HepG2 (cell line): ENCODE results near the gene RASA1. TPM values are rescaled to one million over a fixed set of nuclear protein-coding genes. Genes with fewer than 3 reads are reported as not detected.

Experiments
- ATAC-seq: fragments of 200-7000 bp; cut with Tn5 transposase; 3 replicates; pipeline ENCODE4 v1.9.1; 2020; ENCODE audit warnings: mild to moderate bottlenecking, moderate library complexity
- BruUV-seq: library from RNA; stranded (reverse); fragments of 400-500 nt; replicated peaks from 2 replicates; lab custom pipeline; 2021; lab: Mats Ljungman, UMichigan
- CTCF ChIA-PET: fragments of 300-600 bp; formaldehyde crosslinking; extraction: SDS; loops from one replicate; lab custom pipeline; 2021; ENCODE audit warnings: low total read pairs, inconsistent platforms, low intra/inter-chr PET ratio; lab: Yijun Ruan, JAX
- POLR2A ChIA-PET: fragments of 350-600 bp; sonication (Branson Sonifier 250); formaldehyde crosslinking; loops from one replicate; lab custom pipeline; 2020; ENCODE audit warnings: antibody characterized with exemption, inconsistent platforms; lab: Yijun Ruan, JAX
- DNase-seq: peaks from one replicate; pipeline ENCODE4 v3.0.0-alpha.2; 2015; ENCODE audit warnings: low spot score
- FAIRE-seq: peaks from 3 replicates; lab custom pipeline; 2011; peaks lifted over from hg19 to GRCh38; lab: Jason Lieb, UNC
- H2AFZ ChIP-seq: one replicate; pipeline ENCODE4 v1.6.1; 2011; ENCODE audit warnings: low read length, inconsistent platforms
- H3K27ac ChIP-seq: fragments of 300-600 bp; 3 replicates; pipeline ENCODE4 v1.8.0; 2011; ENCODE audit warnings: mixed run types, mild to moderate bottlenecking, mixed read lengths, low read length, inconsistent platforms; ENCODE audit not compliant: insufficient read depth; ENCODE audit errors: extremely low read length
- H3K27me3 ChIP-seq, 2 experiments: fragments of 200-600 bp in 1 of 2; 2 replicates in 1 of 2; 3 replicates in 1 of 2; pipeline versions ENCODE4 v1.6.0 to v1.8.0; 2011; ENCODE audit warnings: low read length in 2 of 2, mild to moderate bottlenecking in 2 of 2, moderate library complexity in 2 of 2, inconsistent platforms in 1 of 2; ENCODE audit not compliant: insufficient read depth in 2 of 2, control insufficient read depth in 1 of 2
- H3K36me3 ChIP-seq, 2 experiments: fragments of 200-600 bp in 1 of 2; replicated peaks in 1 of 2; 2 replicates in 1 of 2; 3 replicates in 1 of 2; pipeline versions ENCODE4 v1.5.1 to v1.8.0; 2011; ENCODE audit warnings: low read length in 2 of 2, inconsistent platforms in 1 of 2; ENCODE audit not compliant: insufficient read depth in 2 of 2, control insufficient read depth in 1 of 2
- H3K4me1 ChIP-seq: 2 replicates; pipeline ENCODE4 v1.5.1; 2012; ENCODE audit warnings: low read length, inconsistent platforms; ENCODE audit not compliant: insufficient read depth
- H3K4me2 ChIP-seq: 2 replicates; pipeline ENCODE4 v1.6.0; 2011; ENCODE audit warnings: low read depth, low read length, inconsistent platforms
- H3K4me3 ChIP-seq, 3 experiments: fragments of 200-600 bp in 1 of 3; sonication (generic), shearing (Covaris generic) in 1 of 3; replicated peaks in 1 of 3; 2 replicates each; pipeline ENCODE4 v1.5.1; 2011 to 2016; ENCODE audit warnings: low read length in 3 of 3, inconsistent platforms in 2 of 3, low read depth in 2 of 3, mild to moderate bottlenecking in 2 of 3, control low read depth in 1 of 3, mixed read lengths in 1 of 3; ENCODE audit not compliant: insufficient read depth in 1 of 3
- H3K79me2 ChIP-seq: one replicate; pipeline ENCODE4 v1.6.1; 2011; ENCODE audit warnings: low read length, inconsistent platforms; ENCODE audit not compliant: insufficient read depth
- H3K9ac ChIP-seq: 2 replicates; pipeline ENCODE4 v1.6.0; 2011; ENCODE audit warnings: mild to moderate bottlenecking, low read depth, low read length, inconsistent platforms; ENCODE audit not compliant: insufficient read depth
- H3K9me3 ChIP-seq: 2 replicates; pipeline ENCODE4 v1.5.1; 2012; ENCODE audit warnings: mild to moderate bottlenecking, low read length
- H4K20me1 ChIP-seq: 2 replicates; pipeline ENCODE4 v1.6.0; 2011; ENCODE audit warnings: inconsistent platforms, mild to moderate bottlenecking, low read length, moderate library complexity; ENCODE audit not compliant: insufficient read depth
- ATF7 ChIP-seq, 2 experiments: fragments of 450-650 bp in 1 of 2; sonication (generic) in 1 of 2; formaldehyde crosslinking in 1 of 2; IDR thresholded peaks; 2 replicates each; pipeline versions ENCODE4 v1.4.0 to v1.6.1; 2016 to 2020; ENCODE audit warnings: antibody characterized with exemption in 1 of 2, mild to moderate bottlenecking in 1 of 2, missing genetic modification reagents in 1 of 2
- CREB1 ChIP-seq, 2 experiments: fragments of 450-650 bp in 1 of 2; IDR thresholded peaks; 2 replicates each; pipeline ENCODE4 v1.6.1; 2016 to 2017; ENCODE audit warnings: control low read depth in 1 of 2, mild to moderate bottlenecking in 1 of 2, missing compliant biosample characterization in 1 of 2, missing genetic modification characterization in 1 of 2
- HNF1B ChIP-seq: sonication (generic); formaldehyde crosslinking; IDR thresholded peaks from 2 replicates; pipeline ENCODE4 v1.5.1; 2020; ENCODE audit warnings: mild to moderate bottlenecking, moderate library complexity, missing genetic modification reagents
- KDM5A ChIP-seq: fragments of 200-600 bp; sonication (generic); IDR thresholded peaks from 2 replicates; pipeline ENCODE4 v1.7.0; 2018; ENCODE audit warnings: antibody characterized with exemption, mild to moderate bottlenecking, low read length, borderline replicate concordance
- NR2F1 ChIP-seq, 2 experiments: fragments of 450-650 bp in 1 of 2; formaldehyde crosslinking in 1 of 2; IDR thresholded peaks; 2 replicates each; pipeline versions ENCODE4 v1.5.0 to v1.6.1; 2016 to 2020; ENCODE audit warnings: mild to moderate bottlenecking in 1 of 2, missing compliant biosample characterization in 1 of 2, missing genetic modification reagents in 1 of 2, moderate library complexity in 1 of 2
- RFXAP ChIP-seq: sonication (generic); formaldehyde crosslinking; IDR thresholded peaks from 2 replicates; pipeline ENCODE4 v1.4.0; 2020; ENCODE audit warnings: missing genetic modification reagents, borderline replicate concordance
- WGBS: methylation state at CpG from one replicate; pipeline ENCODE4 v1.1.6; 2017; ENCODE audit warnings: low lambda C conversion rate; 5-methylcytosine and 5-hydroxymethylcytosine counted together
- in situ Hi-C: cut with HindIII; loops from 2 replicates; pipeline ENCODE4 v1.10.0; 2017; ENCODE audit warnings: low pct_unique_long_range_greater_than_20kb; ENCODE audit not compliant: extremely low pct_ligation_motif_present
- intact Hi-C: fragments of 100-400 bp; cut with micrococcal nuclease; formaldehyde crosslinking; loops from one replicate; pipeline ENCODE4 v1.10.0; 2022; ENCODE audit not compliant: unreplicated experiment
- polyA plus RNA-seq, 8 experiments: library from polyadenylated mRNA; depleted of rRNA in 3 of 8; stranded (reverse) in 7 of 8; unstranded in 1 of 8; fragments of >200 nt; fragmentation: Illumina TruSeq in 4 of 8; extraction: Trizol in 4 of 8; gene quantifications; 2 replicates each; pipeline versions ENCODE4 v1.2.1 to v1.2.3, GENCODE V29; 2011 to 2016; ENCODE audit warnings: low read depth in 4 of 8, missing spikeins in 1 of 8, mixed read lengths in 1 of 8; ENCODE audit not compliant: insufficient read depth in 1 of 8
- total RNA-seq, 5 experiments: library from RNA; depleted of rRNA; stranded (reverse); fragments of >200 nt; fragmentation: Illumina TruSeq; extraction: Trizol; gene quantifications; 2 replicates each; pipeline ENCODE4 v1.2.3, GENCODE V29; 2016; ENCODE audit warnings: low read depth in 1 of 5

RASA1 gene
- total and polyA plus RNA-seq, 2 of the 13 experiments (the other 11 are each of a cell fraction or from before 2014, with no cell fraction given) = 19.5 to 20.5 TPM

- FAIRE-seq (no peak), DNase-seq (no peak)
- Histone ChIP-seq H3K9me3 (no peaks in the 10 kb centered on the region), H3K4me3 (peak overlapping the region; percentile 72 to 98 (median 95)), H2AFZ (no peak overlapping the region), H3K27me3 (no peaks in the 10 kb centered on the region; a peak in 1 of 5 replicates), H3K79me2 (peaks cover 25% of the 10 kb centered on the region), H4K20me1 (no peaks in the 10 kb centered on the region), H3K4me1 (peaks cover 19% of the 10 kb centered on the region)
- 3% methylated on average over 5 of the region's 5 CpGs for WGBS
- BruUV-seq = no TSS peak
- TF ChIP-seq NR2F1 (CRISPR knock-in tag; IDR thresholded peaks at IDR 0.05) = no peak
- no peak for TF ChIP-seq HNF1B (CRISPR knock-in tag)
- TF ChIP-seq RFXAP (CRISPR knock-in tag) = 0 out of 2 replicates have a peak, but pooled peaks have one; percentile 11
- peak; percentile 81 for TF ChIP-seq CREB1 (IDR thresholded peaks at IDR 0.05)
- TF ChIP-seq CREB1 (CRISPR knock-in tag; IDR thresholded peaks at IDR 0.05) = no peak
- peak; percentile 57 for TF ChIP-seq ATF7 (IDR thresholded peaks at IDR 0.05)
- TF ChIP-seq ATF7 (CRISPR knock-in tag; IDR thresholded peaks at IDR 0.05) = no peak
- TF ChIP-seq KDM5A = peak; percentile 3; the same call in 1 of the 2 replicates
- TF ChIP-seq, all 625 proteins: peak for 4
- in situ Hi-C loops = loop anchor here (25.0 kb wide), 1 partner anchor 1276 kb away; no protein-coding TSS in a partner anchor
- ChIA-PET POLR2A (interaction anchor here (0.8 to 2.4 kb wide), 2 partner anchors 21 to 144 kb away, joined by 3 to 17 read pairs; partner anchors contain the start of gene RASA1), CTCF (no interaction called here)
- Histone ChIP-seq H3K9ac (peak overlapping the region; percentile 93), H3K4me2 (peak overlapping the region; percentile 81), H3K27ac (peak overlapping the region; percentile 90), H3K36me3 (peaks cover 1 to 28% of the 10 kb centered on the region in 2 experiments)
- ATAC-seq = no peak
- intact Hi-C loops = loop anchor here (5.0 kb wide), 1 partner anchor 144 kb away; the partner anchor contains the start of gene RASA1
Observed at GRCh38 chr5:87411586-87411972, 143.9 kb downstream of the RASA1 start.
